ENCODE results near the gene CCDC157. TPM values are rescaled to one million over a fixed set of nuclear protein-coding genes. Genes with fewer than 3 reads are reported as not detected.

Gene CCDC157
- total and polyA plus RNA-seq, 9 of the 15 experiments (the other 6 are each of a cell fraction or from before 2014, with no cell fraction given): 0.04 to 1.3 (median 0.68) TPM

DNA sequence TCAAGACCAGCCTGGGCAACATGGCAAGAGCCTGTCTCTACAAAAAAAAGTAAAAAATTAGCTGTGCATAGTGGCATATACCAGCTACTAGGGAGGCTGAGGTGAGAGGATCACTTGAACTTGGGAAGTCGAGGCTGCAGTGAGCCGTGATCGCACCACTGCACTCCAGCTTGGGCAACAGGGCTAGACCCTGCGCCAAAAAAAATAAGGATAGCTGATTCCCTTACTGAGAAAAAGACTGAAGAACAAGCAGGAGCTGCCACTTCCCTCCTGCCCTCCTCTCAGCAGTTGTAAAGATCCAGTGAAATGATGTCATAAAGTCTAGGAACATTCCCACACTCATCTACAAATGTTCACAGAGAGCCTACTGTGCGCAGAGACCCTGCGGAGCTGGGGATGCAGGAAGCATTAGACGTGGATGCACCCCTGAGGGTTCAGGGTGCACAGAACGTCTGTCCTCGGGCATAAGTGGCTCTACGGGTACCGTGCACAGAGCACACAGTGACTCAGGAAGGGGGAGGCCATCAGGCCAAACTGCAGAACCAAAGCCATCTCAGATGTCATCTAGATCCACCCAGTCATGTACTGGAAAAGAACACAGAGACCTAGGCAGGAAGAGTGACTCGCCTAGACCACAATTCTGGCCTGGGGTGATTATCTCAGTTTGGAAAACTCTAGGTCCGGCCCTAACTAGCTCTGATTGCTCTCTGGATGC, 51.7 kb downstream of the CCDC157 start (continued):
- TF ChIP-seq, protein P1, sequence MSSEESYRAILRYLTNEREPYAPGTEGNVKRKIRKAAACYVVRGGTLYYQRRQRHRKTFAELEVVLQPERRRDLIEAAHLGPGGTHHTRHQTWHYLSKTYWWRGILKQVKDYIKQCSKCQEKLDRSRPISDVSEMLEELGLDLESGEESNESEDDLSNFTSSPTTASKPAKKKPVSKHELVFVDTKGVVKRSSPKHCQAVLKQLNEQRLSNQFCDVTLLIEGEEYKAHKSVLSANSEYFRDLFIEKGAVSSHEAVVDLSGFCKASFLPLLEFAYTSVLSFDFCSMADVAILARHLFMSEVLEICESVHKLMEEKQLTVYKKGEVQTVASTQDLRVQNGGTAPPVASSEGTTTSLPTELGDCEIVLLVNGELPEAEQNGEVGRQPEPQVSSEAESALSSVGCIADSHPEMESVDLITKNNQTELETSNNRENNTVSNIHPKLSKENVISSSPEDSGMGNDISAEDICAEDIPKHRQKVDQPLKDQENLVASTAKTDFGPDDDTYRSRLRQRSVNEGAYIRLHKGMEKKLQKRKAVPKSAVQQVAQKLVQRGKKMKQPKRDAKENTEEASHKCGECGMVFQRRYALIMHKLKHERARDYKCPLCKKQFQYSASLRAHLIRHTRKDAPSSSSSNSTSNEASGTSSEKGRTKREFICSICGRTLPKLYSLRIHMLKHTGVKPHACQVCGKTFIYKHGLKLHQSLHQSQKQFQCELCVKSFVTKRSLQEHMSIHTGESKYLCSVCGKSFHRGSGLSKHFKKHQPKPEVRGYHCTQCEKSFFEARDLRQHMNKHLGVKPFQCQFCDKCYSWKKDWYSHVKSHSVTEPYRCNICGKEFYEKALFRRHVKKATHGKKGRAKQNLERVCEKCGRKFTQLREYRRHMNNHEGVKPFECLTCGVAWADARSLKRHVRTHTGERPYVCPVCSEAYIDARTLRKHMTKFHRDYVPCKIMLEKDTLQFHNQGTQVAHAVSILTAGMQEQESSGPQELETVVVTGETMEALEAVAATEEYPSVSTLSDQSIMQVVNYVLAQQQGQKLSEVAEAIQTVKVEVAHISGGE (CRISPR knock-in tag; IDR thresholded peaks at IDR 0.05): peak in 1 of 3 experiments; percentile 74; a peak in 1 of 6 replicates
- TF ChIP-seq, protein P2, sequence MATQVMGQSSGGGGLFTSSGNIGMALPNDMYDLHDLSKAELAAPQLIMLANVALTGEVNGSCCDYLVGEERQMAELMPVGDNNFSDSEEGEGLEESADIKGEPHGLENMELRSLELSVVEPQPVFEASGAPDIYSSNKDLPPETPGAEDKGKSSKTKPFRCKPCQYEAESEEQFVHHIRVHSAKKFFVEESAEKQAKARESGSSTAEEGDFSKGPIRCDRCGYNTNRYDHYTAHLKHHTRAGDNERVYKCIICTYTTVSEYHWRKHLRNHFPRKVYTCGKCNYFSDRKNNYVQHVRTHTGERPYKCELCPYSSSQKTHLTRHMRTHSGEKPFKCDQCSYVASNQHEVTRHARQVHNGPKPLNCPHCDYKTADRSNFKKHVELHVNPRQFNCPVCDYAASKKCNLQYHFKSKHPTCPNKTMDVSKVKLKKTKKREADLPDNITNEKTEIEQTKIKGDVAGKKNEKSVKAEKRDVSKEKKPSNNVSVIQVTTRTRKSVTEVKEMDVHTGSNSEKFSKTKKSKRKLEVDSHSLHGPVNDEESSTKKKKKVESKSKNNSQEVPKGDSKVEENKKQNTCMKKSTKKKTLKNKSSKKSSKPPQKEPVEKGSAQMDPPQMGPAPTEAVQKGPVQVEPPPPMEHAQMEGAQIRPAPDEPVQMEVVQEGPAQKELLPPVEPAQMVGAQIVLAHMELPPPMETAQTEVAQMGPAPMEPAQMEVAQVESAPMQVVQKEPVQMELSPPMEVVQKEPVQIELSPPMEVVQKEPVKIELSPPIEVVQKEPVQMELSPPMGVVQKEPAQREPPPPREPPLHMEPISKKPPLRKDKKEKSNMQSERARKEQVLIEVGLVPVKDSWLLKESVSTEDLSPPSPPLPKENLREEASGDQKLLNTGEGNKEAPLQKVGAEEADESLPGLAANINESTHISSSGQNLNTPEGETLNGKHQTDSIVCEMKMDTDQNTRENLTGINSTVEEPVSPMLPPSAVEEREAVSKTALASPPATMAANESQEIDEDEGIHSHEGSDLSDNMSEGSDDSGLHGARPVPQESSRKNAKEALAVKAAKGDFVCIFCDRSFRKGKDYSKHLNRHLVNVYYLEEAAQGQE (IDR thresholded peaks at IDR 0.05; ENCODE audit: borderline replicate concordance): peak; percentile 60
- TF ChIP-seq, protein P2 (CRISPR knock-in tag; IDR thresholded peaks at IDR 0.05; ENCODE audit: low read depth): no peak
- peak; percentile 41; the same call in 1 of the 2 replicates for TF ChIP-seq CTBP1 (IDR thresholded peaks at IDR 0.05; ENCODE audit: borderline replicate concordance)
- no peak for TF ChIP-seq MAFG (tag; conservative IDR thresholded peaks at IDR 0.05)
- no peak for TF ChIP-seq SOX6 (IDR thresholded peaks at IDR 0.05)
- peak in 1 of 2 experiments; percentile 72; a peak in 1 of 4 replicates for TF ChIP-seq RCOR1 (IDR thresholded peaks at IDR 0.05; ENCODE audit: borderline replicate concordance in 1 of 2, low read depth in 2 of 2, low read length in 2 of 2)
- TF ChIP-seq ZNF766 (CRISPR knock-in tag; conservative IDR thresholded peaks at IDR 0.05): no peak
- TF ChIP-seq, protein P3, sequence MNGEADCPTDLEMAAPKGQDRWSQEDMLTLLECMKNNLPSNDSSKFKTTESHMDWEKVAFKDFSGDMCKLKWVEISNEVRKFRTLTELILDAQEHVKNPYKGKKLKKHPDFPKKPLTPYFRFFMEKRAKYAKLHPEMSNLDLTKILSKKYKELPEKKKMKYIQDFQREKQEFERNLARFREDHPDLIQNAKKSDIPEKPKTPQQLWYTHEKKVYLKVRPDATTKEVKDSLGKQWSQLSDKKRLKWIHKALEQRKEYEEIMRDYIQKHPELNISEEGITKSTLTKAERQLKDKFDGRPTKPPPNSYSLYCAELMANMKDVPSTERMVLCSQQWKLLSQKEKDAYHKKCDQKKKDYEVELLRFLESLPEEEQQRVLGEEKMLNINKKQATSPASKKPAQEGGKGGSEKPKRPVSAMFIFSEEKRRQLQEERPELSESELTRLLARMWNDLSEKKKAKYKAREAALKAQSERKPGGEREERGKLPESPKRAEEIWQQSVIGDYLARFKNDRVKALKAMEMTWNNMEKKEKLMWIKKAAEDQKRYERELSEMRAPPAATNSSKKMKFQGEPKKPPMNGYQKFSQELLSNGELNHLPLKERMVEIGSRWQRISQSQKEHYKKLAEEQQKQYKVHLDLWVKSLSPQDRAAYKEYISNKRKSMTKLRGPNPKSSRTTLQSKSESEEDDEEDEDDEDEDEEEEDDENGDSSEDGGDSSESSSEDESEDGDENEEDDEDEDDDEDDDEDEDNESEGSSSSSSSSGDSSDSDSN (IDR thresholded peaks at IDR 0.05; ENCODE audit: borderline replicate concordance in 1 of 2, low read depth in 2 of 2, low read length in 2 of 2): 0 out of 4 replicates have a peak, but pooled peaks of 1 of the 2 experiments have one; percentile 59
- no peak for TF ChIP-seq FOXA1 (IDR thresholded peaks at IDR 0.05; ENCODE audit: borderline replicate concordance)
- peak; percentile 65; the same call in 1 of the 2 replicates for TF ChIP-seq GATA2 (CRISPR knock-in tag; IDR thresholded peaks at IDR 0.05)
- no peak for TF ChIP-seq ZNF79 (CRISPR knock-in tag; IDR thresholded peaks at IDR 0.05; ENCODE audit: low read depth)
- peak; percentile 70 for TF ChIP-seq FOSL1 (tag; conservative IDR thresholded peaks at IDR 0.05)
